B cell (primary cell): ENCODE measurements around the gene CHN1. TPM values are rescaled to one million over a fixed set of nuclear protein-coding genes. Genes with fewer than 3 reads are reported as not detected.

Experiments used
- ATAC-seq: fragments of 200-7000 bp; cut with Tn5 transposase; one replicate; pipeline ENCODE4 v1.10.0; 2021; ENCODE audit warnings: low read depth, mild to moderate bottlenecking, moderate number of reproducible peaks, moderate library complexity
- CTCF ChIA-PET: fragments of 350-600 bp; sonication (Branson Sonifier 250); formaldehyde crosslinking; loops from one replicate; lab custom pipeline; 2021; ENCODE audit warnings: antibody characterized with exemption, inconsistent platforms; lab: Charles Lee
- POLR2A ChIA-PET: fragments of 350-600 bp; sonication (Branson Sonifier 250); formaldehyde crosslinking; loops from one replicate; lab custom pipeline; 2021; ENCODE audit warnings: antibody characterized with exemption; lab: Charles Lee
- DNase-seq: peaks from one replicate; pipeline ENCODE4 v3.0.0; 2013
- H2AFZ ChIP-seq: 2 replicates; pipeline ENCODE4 v1.6.1; 2012; ENCODE audit warnings: mild to moderate bottlenecking, low read depth, low read length; ENCODE audit not compliant: insufficient read depth, poor library complexity, severe bottlenecking
- H3K27ac ChIP-seq, 2 donors: 1 replicate in 1 of 2; 2 replicates in 1 of 2; pipeline ENCODE4 v1.5.1; 2012 to 2013; ENCODE audit warnings: low read length in 2 of 2, mild to moderate bottlenecking in 2 of 2, moderate library complexity in 1 of 2
- H3K27me3 ChIP-seq, 4 experiments: fragments of 200-600 bp in 1 of 4; sonication (generic) in 1 of 4; replicated peaks in 1 of 4; 1 replicate in 2 of 4; 2 replicates in 2 of 4; pipeline versions ENCODE4 v1.6.1 to v1.7.0; 2013 to 2016; ENCODE audit warnings: low read length in 3 of 4, mild to moderate bottlenecking in 2 of 4, mixed read lengths in 1 of 4, moderate library complexity in 1 of 4; ENCODE audit not compliant: insufficient read depth in 4 of 4, control insufficient read depth in 3 of 4; ENCODE audit errors: control extremely low read depth in 1 of 4
- H3K36me3 ChIP-seq, 2 experiments: replicated peaks in 1 of 2; 1 replicate in 1 of 2; 2 replicates in 1 of 2; pipeline versions ENCODE4 v1.6.1 to v1.7.1; 2013; ENCODE audit warnings: low read length in 1 of 2; ENCODE audit not compliant: insufficient read depth in 2 of 2, control insufficient read depth in 1 of 2; ENCODE audit errors: control extremely low read depth in 1 of 2, extremely low read depth in 1 of 2
- H3K4me1 ChIP-seq, 2 donors: fragments of 200-600 bp in 1 of 2; sonication (generic) in 1 of 2; 1 replicate in 1 of 2; 2 replicates in 1 of 2; pipeline versions ENCODE4 v1.5.1 to v1.6.1; 2013 to 2017; ENCODE audit warnings: low read length in 2 of 2; ENCODE audit not compliant: control insufficient read depth in 2 of 2, insufficient read depth in 2 of 2
- H3K4me2 ChIP-seq: replicated peaks from 2 replicates; pipeline ENCODE3; 2012; ENCODE audit warnings: mild to moderate bottlenecking, low read depth, low read length; ENCODE audit not compliant: poor library complexity, severe bottlenecking
- H3K4me3 ChIP-seq, 5 experiments: fragments of 200-600 bp in 1 of 5; sonication (generic) in 1 of 5; 1 replicate in 3 of 5; 2 replicates in 2 of 5; pipeline versions ENCODE4 v1.5.1 to v1.7.0; 2011 to 2016; ENCODE audit warnings: low read length in 4 of 5, mild to moderate bottlenecking in 4 of 5, low read depth in 2 of 5, control low read depth in 1 of 5, moderate library complexity in 1 of 5; ENCODE audit not compliant: insufficient read depth in 1 of 5; ENCODE audit errors: control extremely low read depth in 1 of 5, extremely low read depth in 1 of 5
- H3K79me2 ChIP-seq: fragments of 200-600 bp; sonication (generic); one replicate; pipeline ENCODE4 v1.6.0; 2016; ENCODE audit warnings: low read length; ENCODE audit not compliant: control insufficient read depth, insufficient read depth
- H3K9ac ChIP-seq: fragments of 200-600 bp; sonication (generic); 2 replicates; pipeline ENCODE4 v1.6.1; 2017; ENCODE audit warnings: mild to moderate bottlenecking, low read length, moderate library complexity
- H3K9me3 ChIP-seq, 3 donors: one replicate each; pipeline versions ENCODE4 v1.6.1 to v1.7.1; 2013; ENCODE audit warnings: low read length in 2 of 3; ENCODE audit not compliant: control insufficient read depth in 2 of 3, insufficient read depth in 1 of 3; ENCODE audit errors: control extremely low read depth in 1 of 3
- H4K20me1 ChIP-seq: 2 replicates; pipeline ENCODE4 v1.6.0; 2012; ENCODE audit warnings: mild to moderate bottlenecking, low read length; ENCODE audit not compliant: insufficient read depth, control insufficient read depth, poor library complexity, severe bottlenecking
- H3K27ac Mint-ChIP-seq: one replicate; pipeline ENCODE4 v1.8.0; 2021; ENCODE audit warnings: mixed read lengths
- H3K27me3 Mint-ChIP-seq: one replicate; pipeline ENCODE4 v1.8.0; 2021; ENCODE audit warnings: mixed read lengths
- H3K4me1 Mint-ChIP-seq: one replicate; pipeline ENCODE4 v1.8.0; 2021; ENCODE audit warnings: mixed read lengths
- H3K4me3 Mint-ChIP-seq: one replicate; pipeline ENCODE4 v1.8.0; 2021; ENCODE audit warnings: mixed read lengths
- H3K9me3 Mint-ChIP-seq: one replicate; pipeline ENCODE4 v1.8.0; 2022; ENCODE audit warnings: mixed read lengths; ENCODE audit not compliant: insufficient read depth
- CTCF ChIP-seq: fragments of 200-600 bp; IDR thresholded peaks from one replicate; pipeline ENCODE4 v1.8.0; 2022; ENCODE audit warnings: antibody characterized with exemption, mild to moderate bottlenecking
- EZH2 ChIP-seq: IDR thresholded peaks from 2 replicates; pipeline ENCODE4 v1.6.1; 2012; ENCODE audit warnings: borderline replicate concordance, low read depth, mild to moderate bottlenecking, moderate library complexity, low read length; ENCODE audit not compliant: insufficient read depth, poor library complexity, severe bottlenecking
- WGBS: methylation state at CpG from one replicate; pipeline ENCODE4 v1.1.5; 2013; ENCODE audit warnings: missing lambda C conversion rate; ENCODE audit not compliant: insufficient coverage; 5-methylcytosine and 5-hydroxymethylcytosine counted together
- intact Hi-C: fragments of 100-400 bp; cut with micrococcal nuclease; formaldehyde crosslinking; loops from one replicate; pipeline ENCODE4 v1.10.0; 2022
- polyA plus RNA-seq: library from polyadenylated mRNA; depleted of rRNA; stranded (reverse); fragments of >200 nt; gene quantifications from 2 replicates; pipeline ENCODE4 v1.2.3, GENCODE V29; 2012
- total RNA-seq, 2 donors: library from RNA; stranded (reverse); fragments of 120-200 nt in 1 of 2; gene quantifications; 1 replicate in 1 of 2; 2 replicates in 1 of 2; pipeline versions ENCODE4 v1.2.3 to v1.2.4, GENCODE V29; 2013 to 2022

The CHN1 gene
- total and polyA plus RNA-seq, 2 donors (not counting 1 experiment from before 2014, with no cell fraction given): 0.79 to 1.4 TPM

GRCh38 chr2:174967086-174967485 is 38.1 kb downstream of the CHN1 start:
- H3K27ac ChIP-seq: no peak overlapping the region
- ChIA-PET CTCF (no interaction called here), POLR2A (no interaction called here)
- H3K79me2 ChIP-seq: no peaks in the 10 kb centered on the region
- no peaks in the 10 kb centered on the region for H4K20me1 ChIP-seq
- H3K4me3 ChIP-seq: no peak overlapping the region
- intact Hi-C loops: no loop called here
- H3K9ac ChIP-seq: no peak overlapping the region
- Mint-ChIP-seq H3K9me3 (peaks cover 4% of the 10 kb centered on the region), H3K4me1 (no peaks in the 10 kb centered on the region), H3K27me3 (peaks cover 24% of the 10 kb centered on the region), H3K4me3 (no peak overlapping the region), H3K27ac (no peak overlapping the region)
- DNase-seq: no peak
- no peak for ATAC-seq
- peaks cover 0 to 1% (median 0%) of the 10 kb centered on the region in 3 donors for H3K9me3 ChIP-seq
- H3K4me2 ChIP-seq: no peak overlapping the region
- H3K36me3 ChIP-seq: no peaks in the 10 kb centered on the region
- H3K27me3 ChIP-seq: no peaks in the 10 kb centered on the region
- 100% methylated on average over 1 of the region's 6 CpGs for WGBS
- no peak for TF ChIP-seq CTCF
- no peak for TF ChIP-seq EZH2
- H3K4me1 ChIP-seq: no peaks in the 10 kb centered on the region
- no peak overlapping the region for H2AFZ ChIP-seq

GRCh38 chr2:174965992-174966744 is 39.0 kb downstream of the CHN1 start:
- no peaks in the 10 kb centered on the region for H3K36me3 ChIP-seq
- no peak overlapping the region for H3K9ac ChIP-seq
- H3K79me2 ChIP-seq: no peaks in the 10 kb centered on the region
- Mint-ChIP-seq H3K27ac (no peak overlapping the region), H3K4me3 (no peak overlapping the region), H3K27me3 (peaks cover 24% of the 10 kb centered on the region), H3K4me1 (no peaks in the 10 kb centered on the region), H3K9me3 (peaks cover 4% of the 10 kb centered on the region)
- DNase-seq: no peak
- no peak overlapping the region for H3K27ac ChIP-seq
- intact Hi-C loops: no loop called here
- no peaks in the 10 kb centered on the region for H3K27me3 ChIP-seq
- no peak overlapping the region for H3K4me3 ChIP-seq
- H3K4me1 ChIP-seq: no peaks in the 10 kb centered on the region
- H3K9me3 ChIP-seq: peaks cover 0 to 1% (median 0%) of the 10 kb centered on the region in 3 donors
- ChIA-PET POLR2A (no interaction called here), CTCF (no interaction called here)
- WGBS: 0% methylated on average over 3 of the region's 5 CpGs
- no peak for ATAC-seq
- H2AFZ ChIP-seq: no peak overlapping the region
- no peak for TF ChIP-seq CTCF
- TF ChIP-seq EZH2: no peak
- no peaks in the 10 kb centered on the region for H4K20me1 ChIP-seq
- no peak overlapping the region for H3K4me2 ChIP-seq
